ENCODE results near the gene TMEM131L.

- no peak for TF ChIP-seq EZH2 (IDR thresholded peaks at IDR 0.05; ENCODE audit: borderline replicate concordance, low read length)
- TF ChIP-seq, protein P1, sequence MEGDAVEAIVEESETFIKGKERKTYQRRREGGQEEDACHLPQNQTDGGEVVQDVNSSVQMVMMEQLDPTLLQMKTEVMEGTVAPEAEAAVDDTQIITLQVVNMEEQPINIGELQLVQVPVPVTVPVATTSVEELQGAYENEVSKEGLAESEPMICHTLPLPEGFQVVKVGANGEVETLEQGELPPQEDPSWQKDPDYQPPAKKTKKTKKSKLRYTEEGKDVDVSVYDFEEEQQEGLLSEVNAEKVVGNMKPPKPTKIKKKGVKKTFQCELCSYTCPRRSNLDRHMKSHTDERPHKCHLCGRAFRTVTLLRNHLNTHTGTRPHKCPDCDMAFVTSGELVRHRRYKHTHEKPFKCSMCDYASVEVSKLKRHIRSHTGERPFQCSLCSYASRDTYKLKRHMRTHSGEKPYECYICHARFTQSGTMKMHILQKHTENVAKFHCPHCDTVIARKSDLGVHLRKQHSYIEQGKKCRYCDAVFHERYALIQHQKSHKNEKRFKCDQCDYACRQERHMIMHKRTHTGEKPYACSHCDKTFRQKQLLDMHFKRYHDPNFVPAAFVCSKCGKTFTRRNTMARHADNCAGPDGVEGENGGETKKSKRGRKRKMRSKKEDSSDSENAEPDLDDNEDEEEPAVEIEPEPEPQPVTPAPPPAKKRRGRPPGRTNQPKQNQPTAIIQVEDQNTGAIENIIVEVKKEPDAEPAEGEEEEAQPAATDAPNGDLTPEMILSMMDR (IDR thresholded peaks at IDR 0.05; ENCODE audit: low read length) = no peak
Measured at GRCh38 chr4:153476829-153477574, 10.8 kb downstream of the TMEM131L start.

Measured in OCI-LY1 (cell line).